Muscle of leg (tissue), 11 donors: Measurements from ENCODE around the gene LRTM2. TPM values are rescaled to one million over a fixed set of nuclear protein-coding genes. Genes with fewer than 3 reads are reported as not detected.

Experiments used
- DNase-seq: peaks from one replicate; pipeline ENCODE4 v3.0.0; 2013
- H3K27ac ChIP-seq: one replicate; pipeline ENCODE4 v1.5.1; 2013; ENCODE audit warnings: mild to moderate bottlenecking, low read length, control low read depth
- H3K27me3 ChIP-seq: one replicate; pipeline ENCODE4 v1.6.1; 2013; ENCODE audit warnings: low read length; ENCODE audit not compliant: control insufficient read depth, insufficient read depth
- H3K36me3 ChIP-seq: one replicate; pipeline ENCODE4 v1.6.1; 2013; ENCODE audit warnings: low read length; ENCODE audit not compliant: control insufficient read depth, insufficient read depth
- H3K4me1 ChIP-seq: one replicate; pipeline ENCODE4 v1.6.1; 2013; ENCODE audit warnings: low read length; ENCODE audit not compliant: control insufficient read depth, insufficient read depth
- H3K4me3 ChIP-seq: one replicate; pipeline ENCODE4 v1.5.1; 2013; ENCODE audit warnings: low read length, control low read depth
- H3K9me3 ChIP-seq: replicated peaks from 2 replicates; pipeline ENCODE4 v1.6.1; 2013; ENCODE audit warnings: low read depth, low read length; ENCODE audit not compliant: control insufficient read depth
- WGBS: methylation state at CpG from one replicate; pipeline ENCODE4 v1.1.5; 2013; ENCODE audit warnings: missing lambda C conversion rate; ENCODE audit not compliant: insufficient coverage; 5-methylcytosine and 5-hydroxymethylcytosine counted together
- polyA plus RNA-seq, 8 donors: library from polyadenylated mRNA; unstranded; fragments of 120-200 nt; gene quantifications; one replicate each; pipeline versions ENCODE4 v1.2.1 to v1.2.3, GENCODE V29; 2013; ENCODE audit warnings: inconsistent platforms in 1 of 8, low replicate concordance in 1 of 8; ENCODE audit not compliant: insufficient read length in 8 of 8, insufficient read depth in 1 of 8
- total RNA-seq: library from RNA; stranded (reverse); fragments of 120-200 nt; gene quantifications from one replicate; pipeline ENCODE4 v1.2.4, GENCODE V29; 2013

LRTM2 gene
- total and polyA plus RNA-seq, 9 donors = 0.09 to 0.58 (median 0.21) TPM

- Histone ChIP-seq H3K9me3 (no peaks in the 10 kb centered on the region), H3K4me3 (no peak overlapping the region), H3K36me3 (no peaks in the 10 kb centered on the region), H3K4me1 (no peaks in the 10 kb centered on the region), H3K27ac (no peak overlapping the region), H3K27me3 (peaks cover 15% of the 10 kb centered on the region)
- DNase-seq = no peak
- 85% methylated on average over 7 of the region's 10 CpGs for WGBS
Measured at GRCh38 chr12:1869145-1869544, 48.8 kb downstream of the LRTM2 start.

GRCh38 chr12:1870086-1870485 lies 49.7 kb downstream of the LRTM2 start:
- Histone ChIP-seq H3K9me3 (no peaks in the 10 kb centered on the region), H3K27me3 (peaks cover 7% of the 10 kb centered on the region), H3K4me3 (no peak overlapping the region), H3K36me3 (no peaks in the 10 kb centered on the region), H3K27ac (no peak overlapping the region), H3K4me1 (no peaks in the 10 kb centered on the region)
- no peak for DNase-seq
- WGBS = 55% methylated on average over 7 of the region's 7 CpGs

GRCh38 chr12:1870998-1871917 lies 50.9 kb downstream of the LRTM2 start:
- DNase-seq = no peak
- peaks cover 5% of the 10 kb centered on the region for H3K27me3 ChIP-seq
- H3K4me1 ChIP-seq = no peaks in the 10 kb centered on the region
- H3K9me3 ChIP-seq = no peaks in the 10 kb centered on the region
- H3K27ac ChIP-seq = no peak overlapping the region
- WGBS = 92% methylated on average over 22 of the region's 24 CpGs
- H3K4me3 ChIP-seq = no peak overlapping the region
- no peaks in the 10 kb centered on the region for H3K36me3 ChIP-seq

- WGBS = no CpG with 5 or more reads among the region's 6 CpGs
Measured at GRCh38 chr12:1872001-1872400, 51.6 kb downstream of the LRTM2 start.

GRCh38 chr12:1872448-1872847 lies 52.1 kb downstream of the LRTM2 start:
- WGBS = 62% methylated on average over 7 of the region's 7 CpGs
- Histone ChIP-seq H3K4me1 (no peaks in the 10 kb centered on the region), H3K27ac (no peak overlapping the region), H3K27me3 (peaks cover 5% of the 10 kb centered on the region), H3K36me3 (no peaks in the 10 kb centered on the region), H3K9me3 (no peaks in the 10 kb centered on the region), H3K4me3 (no peak overlapping the region)
- no peak for DNase-seq

More at GRCh38 chr12:1872001-1872400, 51.6 kb downstream of the LRTM2 start:
- no peak for DNase-seq
- no peaks in the 10 kb centered on the region for H3K9me3 ChIP-seq
- peaks cover 5% of the 10 kb centered on the region for H3K27me3 ChIP-seq
- H3K36me3 ChIP-seq = no peaks in the 10 kb centered on the region
- H3K4me1 ChIP-seq = no peaks in the 10 kb centered on the region
- H3K27ac ChIP-seq = no peak overlapping the region
- no peak overlapping the region for H3K4me3 ChIP-seq

- Histone ChIP-seq H3K4me3 (no peak overlapping the region), H3K4me1 (no peaks in the 10 kb centered on the region), H3K36me3 (no peaks in the 10 kb centered on the region), H3K27me3 (peaks cover 5% of the 10 kb centered on the region), H3K27ac (no peak overlapping the region), H3K9me3 (no peaks in the 10 kb centered on the region)
- WGBS = 72% methylated on average over 3 of the region's 5 CpGs
- DNase-seq = no peak
Measured at GRCh38 chr12:1873531-1874510, 53.5 kb downstream of the LRTM2 start.

- H3K4me3 ChIP-seq = no peak overlapping the region
- no peak overlapping the region for H3K27ac ChIP-seq
- peaks cover 3% of the 10 kb centered on the region for H3K27me3 ChIP-seq
- H3K36me3 ChIP-seq = no peaks in the 10 kb centered on the region
- DNase-seq = no peak
- peaks cover 9% of the 10 kb centered on the region for H3K4me1 ChIP-seq
- no peaks in the 10 kb centered on the region for H3K9me3 ChIP-seq
- WGBS = 76% methylated on average over 6 of the region's 6 CpGs
Measured at GRCh38 chr12:1875608-1876007, 55.2 kb downstream of the LRTM2 start.

GRCh38 chr12:1876086-1876485 lies 55.7 kb downstream of the LRTM2 start:
- H3K4me1 ChIP-seq = peaks cover 13% of the 10 kb centered on the region
- H3K36me3 ChIP-seq = no peaks in the 10 kb centered on the region
- DNase-seq = no peak
- peaks cover 3% of the 10 kb centered on the region for H3K27me3 ChIP-seq
- no peak overlapping the region for H3K4me3 ChIP-seq
- no peak overlapping the region for H3K27ac ChIP-seq
- H3K9me3 ChIP-seq = no peaks in the 10 kb centered on the region
- WGBS = no CpG with 5 or more reads among the region's 3 CpGs

- no peak for DNase-seq
- Histone ChIP-seq H3K36me3 (no peaks in the 10 kb centered on the region), H3K4me1 (peaks cover 13% of the 10 kb centered on the region), H3K27ac (no peak overlapping the region), H3K4me3 (no peak overlapping the region), H3K27me3 (peaks cover 3% of the 10 kb centered on the region), H3K9me3 (no peaks in the 10 kb centered on the region)
- WGBS = 89% methylated on average over 5 of the region's 8 CpGs
Measured at GRCh38 chr12:1877169-1877878, 57.0 kb downstream of the LRTM2 start.
